Mesenchymal stem cell (in vitro differentiated cells and primary cell): ENCODE data around the gene SF3B3.
"Not testable (repeated sequence)": the region's sequence is repeated elsewhere in the genome, so short reads cannot be mapped to it uniquely, and the experiment has no call there.

ENCODE experiments used
- DNase-seq: peaks from one replicate; pipeline ENCODE4 v3.0.0-alpha.2; 2013
- H2AFZ ChIP-seq: one replicate; pipeline ENCODE4 v1.6.1; 2013; ENCODE audit warnings: low read depth, mild to moderate bottlenecking, control low read depth, inconsistent platforms, low read length, moderate library complexity
- H2AK5ac ChIP-seq: 2 replicates; pipeline ENCODE4 v1.6.1; 2013; ENCODE audit warnings: low read length, moderate library complexity, mild to moderate bottlenecking, inconsistent platforms; ENCODE audit not compliant: severe bottlenecking
- H2BK120ac ChIP-seq: one replicate; pipeline ENCODE4 v1.6.1; 2013; ENCODE audit warnings: low read depth, mild to moderate bottlenecking, inconsistent platforms, low read length, moderate library complexity
- H2BK12ac ChIP-seq, 2 experiments: one replicate each; pipeline ENCODE4 v1.6.1; 2013; ENCODE audit warnings: inconsistent platforms in 2 of 2, low read length in 2 of 2, mild to moderate bottlenecking in 2 of 2, moderate library complexity in 2 of 2, control low read depth in 1 of 2
- H2BK15ac ChIP-seq: one replicate; pipeline ENCODE4 v1.6.1; 2013; ENCODE audit warnings: mild to moderate bottlenecking, low read depth, inconsistent platforms; ENCODE audit not compliant: poor library complexity, severe bottlenecking
- H2BK5ac ChIP-seq: 2 replicates; pipeline ENCODE4 v1.6.1; 2013; ENCODE audit warnings: low read depth, mild to moderate bottlenecking, low read length, control low read depth, inconsistent platforms; ENCODE audit not compliant: poor library complexity, severe bottlenecking
- H3K14ac ChIP-seq, 2 experiments: one replicate each; pipeline ENCODE4 v1.6.1; 2013; ENCODE audit warnings: inconsistent platforms in 2 of 2, low read length in 2 of 2, control low read depth in 1 of 2, mild to moderate bottlenecking in 1 of 2, moderate library complexity in 1 of 2
- H3K18ac ChIP-seq, 2 experiments: one replicate each; pipeline ENCODE4 v1.6.1; 2013; ENCODE audit warnings: inconsistent platforms in 2 of 2, low read length in 2 of 2, control low read depth in 1 of 2, low read depth in 1 of 2, mild to moderate bottlenecking in 1 of 2
- H3K23ac ChIP-seq, 2 experiments: one replicate each; pipeline ENCODE4 v1.6.1; 2013; ENCODE audit warnings: inconsistent platforms in 2 of 2, low read length in 2 of 2, mild to moderate bottlenecking in 2 of 2, moderate library complexity in 2 of 2, control low read depth in 1 of 2
- H3K27ac ChIP-seq: 2 replicates; pipeline ENCODE4 v1.5.1; 2013; ENCODE audit warnings: mild to moderate bottlenecking, moderate library complexity, low read length, control low read depth, inconsistent platforms; ENCODE audit not compliant: poor library complexity, severe bottlenecking
- H3K27me3 ChIP-seq, 2 experiments: 2 replicates each; pipeline versions ENCODE4 v1.6.1 to v1.7.0; 2013; ENCODE audit warnings: low read length in 2 of 2, mild to moderate bottlenecking in 2 of 2, moderate library complexity in 2 of 2, control low read depth in 1 of 2, inconsistent platforms in 1 of 2; ENCODE audit not compliant: control insufficient read depth in 1 of 2, insufficient read depth in 1 of 2
- H3K36me3 ChIP-seq, 2 experiments: 2 replicates each; pipeline versions ENCODE4 v1.6.1 to v1.7.0; 2013; ENCODE audit warnings: low read length in 2 of 2, control low read depth in 1 of 2, inconsistent platforms in 1 of 2, low read depth in 1 of 2, mild to moderate bottlenecking in 1 of 2; ENCODE audit not compliant: insufficient read depth in 2 of 2, control insufficient read depth in 1 of 2
- H3K4ac ChIP-seq, 2 experiments: one replicate each; pipeline ENCODE4 v1.6.1; 2013; ENCODE audit warnings: inconsistent platforms in 2 of 2, low read length in 2 of 2, mild to moderate bottlenecking in 2 of 2, moderate library complexity in 2 of 2, control low read depth in 1 of 2, low read depth in 1 of 2
- H3K4me1 ChIP-seq: 2 replicates; pipeline ENCODE4 v1.6.1; 2013; ENCODE audit warnings: low read depth, low read length, control low read depth; ENCODE audit not compliant: control insufficient read depth, insufficient read depth
- H3K4me2 ChIP-seq: 2 replicates; pipeline ENCODE4 v1.6.1; 2013; ENCODE audit warnings: low read length, mild to moderate bottlenecking, inconsistent platforms; ENCODE audit not compliant: poor library complexity, severe bottlenecking
- H3K4me3 ChIP-seq, 2 experiments: 2 replicates each; pipeline versions ENCODE4 v1.5.1 to v1.7.0; 2013; ENCODE audit warnings: low read length in 2 of 2, mild to moderate bottlenecking in 2 of 2, control low read depth in 1 of 2, low read depth in 1 of 2; ENCODE audit not compliant: insufficient read depth in 1 of 2
- H3K79me1 ChIP-seq: replicated peaks from 2 replicates; pipeline ENCODE4 v1.6.1; 2013; ENCODE audit warnings: mild to moderate bottlenecking, control low read depth, low read length, inconsistent platforms; ENCODE audit not compliant: poor library complexity, severe bottlenecking
- H3K9ac ChIP-seq: 2 replicates; pipeline ENCODE4 v1.7.0; 2013; ENCODE audit warnings: mild to moderate bottlenecking, low read length, moderate library complexity
- H3K9me3 ChIP-seq: 2 replicates; pipeline ENCODE4 v1.7.0; 2013; ENCODE audit warnings: mild to moderate bottlenecking, low read length; ENCODE audit not compliant: control insufficient read depth
- H4K8ac ChIP-seq: one replicate; pipeline ENCODE4 v1.6.1; 2013; ENCODE audit warnings: inconsistent platforms, mild to moderate bottlenecking, low read length, moderate library complexity
- H4K91ac ChIP-seq: one replicate; pipeline ENCODE4 v1.6.1; 2013; ENCODE audit warnings: mild to moderate bottlenecking, low read length, inconsistent platforms
- WGBS: methylation state at CpG from one replicate; pipeline ENCODE4 v1.1.7; 2013; ENCODE audit warnings: mixed read lengths; 5-methylcytosine and 5-hydroxymethylcytosine counted together

The SF3B3 gene

GRCh38 chr16:70589416-70589815 lies 65.8 kb downstream of the SF3B3 start:
- not testable (repeated sequence) for H3K9me3 ChIP-seq, H3K4me3 ChIP-seq, H3K27ac ChIP-seq, H3K23ac ChIP-seq, H3K18ac ChIP-seq, H3K36me3 ChIP-seq, H2BK120ac ChIP-seq, H4K91ac ChIP-seq, H3K14ac ChIP-seq, H2BK12ac ChIP-seq, H4K8ac ChIP-seq, H2AK5ac ChIP-seq, H3K79me1 ChIP-seq, DNase-seq, H2BK15ac ChIP-seq, H3K4ac ChIP-seq, H2BK5ac ChIP-seq, H2AFZ ChIP-seq, H3K27me3 ChIP-seq, H3K4me2 ChIP-seq, H3K4me1 ChIP-seq, H3K9ac ChIP-seq
- 91% methylated on average over 3 of the region's 3 CpGs for WGBS

DNA sequence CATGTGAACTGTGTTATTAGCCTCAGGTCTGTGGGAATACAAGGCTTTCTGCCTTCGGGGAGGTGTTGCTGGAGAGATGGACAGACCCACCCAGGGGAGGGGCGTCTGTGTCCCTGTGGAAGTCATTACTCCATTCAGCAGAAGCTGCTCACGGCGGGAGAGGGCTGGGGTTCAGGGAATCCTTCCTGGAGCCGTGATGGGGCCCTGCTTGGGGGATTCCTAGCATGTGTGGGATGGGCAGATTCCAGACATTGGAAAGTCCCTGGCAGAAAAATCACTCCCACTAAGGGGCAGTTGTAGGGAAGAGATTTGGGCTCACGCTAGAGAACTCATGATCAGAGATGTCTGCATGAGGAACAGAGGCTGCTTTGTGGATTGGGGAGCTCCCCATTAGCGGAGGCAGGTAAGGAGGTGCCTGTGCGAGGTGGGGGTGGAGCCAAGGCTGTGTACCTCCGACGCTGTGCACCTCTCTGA lies 66.4 kb downstream of the SF3B3 start:
- WGBS: 50% methylated on average over 8 of the region's 10 CpGs
- H3K36me3 ChIP-seq: no peaks in the 10 kb centered on the region
- H2BK5ac ChIP-seq: no peak overlapping the region
- H3K4me3 ChIP-seq: peak overlapping the region in 1 of 2 experiments; percentile 63
- no peak overlapping the region for H4K91ac ChIP-seq
- no peak overlapping the region for H3K4ac ChIP-seq
- H3K9ac ChIP-seq: peak overlapping the region; percentile 28
- peak; percentile 67 for DNase-seq
- no peak overlapping the region for H2AK5ac ChIP-seq
- no peak overlapping the region for H2BK12ac ChIP-seq
- peak overlapping the region in 1 of 2 experiments; percentile 29 for H3K18ac ChIP-seq
- no peaks in the 10 kb centered on the region for H3K9me3 ChIP-seq
- no peaks in the 10 kb centered on the region for H3K79me1 ChIP-seq
- no peak overlapping the region for H2BK120ac ChIP-seq
- H2AFZ ChIP-seq: no peak overlapping the region
- H4K8ac ChIP-seq: peak overlapping the region; percentile 29
- peak overlapping the region in 1 of 2 experiments; percentile 66 for H3K14ac ChIP-seq
- peaks cover 7% of the 10 kb centered on the region for H3K4me1 ChIP-seq
- no peaks in the 10 kb centered on the region for H3K27me3 ChIP-seq
- H3K27ac ChIP-seq: no peak overlapping the region
- H3K23ac ChIP-seq: no peak overlapping the region
- H2BK15ac ChIP-seq: no peak overlapping the region
- H3K4me2 ChIP-seq: no peak overlapping the region

GRCh38 chr16:70590722-70591415 lies 67.3 kb downstream of the SF3B3 start:
- H2BK12ac ChIP-seq: peak overlapping the region; percentile 20 to 61
- peak overlapping the region in 1 of 2 experiments; percentile 29 for H3K4ac ChIP-seq
- peak overlapping the region; percentile 28 for H3K9ac ChIP-seq
- H3K79me1 ChIP-seq: no peaks in the 10 kb centered on the region
- WGBS: 89% methylated on average over 18 of the region's 18 CpGs
- H4K8ac ChIP-seq: no peak overlapping the region
- H3K23ac ChIP-seq: no peak overlapping the region
- H3K27me3 ChIP-seq: no peaks in the 10 kb centered on the region
- no peak for DNase-seq
- no peak overlapping the region for H3K4me2 ChIP-seq
- H3K36me3 ChIP-seq: no peaks in the 10 kb centered on the region
- no peak overlapping the region for H2BK5ac ChIP-seq
- H3K4me1 ChIP-seq: peaks cover 7% of the 10 kb centered on the region
- no peaks in the 10 kb centered on the region for H3K9me3 ChIP-seq
- H2AK5ac ChIP-seq: peak overlapping the region; percentile 27
- peak overlapping the region; percentile 0 to 63 for H3K4me3 ChIP-seq
- H3K14ac ChIP-seq: peak overlapping the region in 1 of 2 experiments; percentile 66
- H3K27ac ChIP-seq: no peak overlapping the region
- H2BK15ac ChIP-seq: no peak overlapping the region
- H2BK120ac ChIP-seq: no peak overlapping the region
- peak overlapping the region; percentile 9 for H4K91ac ChIP-seq
- peak overlapping the region; percentile 10 for H2AFZ ChIP-seq
- H3K18ac ChIP-seq: peak overlapping the region; percentile 24 to 29

GRCh38 chr16:70591615-70592014 lies 68.0 kb downstream of the SF3B3 start:
- WGBS: 100% methylated on average over 2 of the region's 4 CpGs
- no peaks in the 10 kb centered on the region for H3K36me3 ChIP-seq
- no peak overlapping the region for H3K18ac ChIP-seq
- no peak overlapping the region for H3K23ac ChIP-seq
- H3K9me3 ChIP-seq: no peaks in the 10 kb centered on the region
- H2AFZ ChIP-seq: no peak overlapping the region
- no peak overlapping the region for H2BK15ac ChIP-seq
- H3K27ac ChIP-seq: no peak overlapping the region
- no peak overlapping the region for H4K8ac ChIP-seq
- no peak overlapping the region for H3K4me2 ChIP-seq
- H2AK5ac ChIP-seq: no peak overlapping the region
- no peak overlapping the region for H3K9ac ChIP-seq
- H3K4me3 ChIP-seq: no peak overlapping the region
- H4K91ac ChIP-seq: no peak overlapping the region
- no peaks in the 10 kb centered on the region for H3K79me1 ChIP-seq
- H3K4ac ChIP-seq: no peak overlapping the region
- no peak overlapping the region for H2BK12ac ChIP-seq
- no peak overlapping the region for H2BK5ac ChIP-seq
- H3K14ac ChIP-seq: no peak overlapping the region
- no peaks in the 10 kb centered on the region for H3K27me3 ChIP-seq
- peaks cover 7% of the 10 kb centered on the region for H3K4me1 ChIP-seq
- DNase-seq: no peak
- H2BK120ac ChIP-seq: no peak overlapping the region
